ENCODE measurements around the gene FGF12.

Gene FGF12

GRCh38 chr3:192351441-192351840, 375.9 kb downstream of the FGF12 start (continued):
- no peak for TF ChIP-seq POU6F1 (CRISPR knock-in tag; IDR thresholded peaks at IDR 0.05; ENCODE audit: borderline replicate concordance, low read depth)
- TF ChIP-seq ARNTL (CRISPR knock-in tag; IDR thresholded peaks at IDR 0.05; ENCODE audit: borderline replicate concordance, low read depth) = no peak

DNA sequence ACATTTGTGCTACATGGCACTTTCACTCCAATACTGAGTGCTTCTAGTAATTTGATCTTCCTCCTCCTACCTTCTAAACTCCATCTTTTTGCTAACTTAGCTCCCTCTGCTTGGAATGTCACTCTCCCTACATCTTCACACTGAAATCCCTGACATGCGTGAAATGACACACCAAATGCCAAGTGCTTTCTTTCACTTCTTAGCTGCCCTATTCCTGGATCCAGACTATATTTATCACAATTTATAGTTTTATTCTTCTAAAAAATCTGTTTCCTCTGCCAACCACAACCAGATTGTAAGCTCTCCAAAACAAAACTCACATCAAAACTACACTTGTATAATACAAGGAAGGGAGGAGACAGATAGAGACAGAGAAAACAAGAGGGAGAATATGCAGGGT, 387.3 kb downstream of the FGF12 start:
- TF ChIP-seq CSDC2 (CRISPR knock-in tag; IDR thresholded peaks at IDR 0.05) = no peak
- TF ChIP-seq SNAI2 (CRISPR knock-in tag; IDR thresholded peaks at IDR 0.05) = no peak
- no peak for TF ChIP-seq TOX (CRISPR knock-in tag; IDR thresholded peaks at IDR 0.05; ENCODE audit: borderline replicate concordance)
- no peak for TF ChIP-seq ISL1 (CRISPR knock-in tag; IDR thresholded peaks at IDR 0.05)
- no peak for TF ChIP-seq ESRRG (CRISPR knock-in tag; IDR thresholded peaks at IDR 0.05)
- no peak for TF ChIP-seq ZNF565 (CRISPR knock-in tag; conservative IDR thresholded peaks at IDR 0.05; ENCODE audit: low read depth)
- no peak for TF ChIP-seq GLIS3 (CRISPR knock-in tag; IDR thresholded peaks at IDR 0.05)
- no peak for TF ChIP-seq ARNTL (CRISPR knock-in tag; IDR thresholded peaks at IDR 0.05; ENCODE audit: borderline replicate concordance, low read depth)
- TF ChIP-seq, protein P1, sequence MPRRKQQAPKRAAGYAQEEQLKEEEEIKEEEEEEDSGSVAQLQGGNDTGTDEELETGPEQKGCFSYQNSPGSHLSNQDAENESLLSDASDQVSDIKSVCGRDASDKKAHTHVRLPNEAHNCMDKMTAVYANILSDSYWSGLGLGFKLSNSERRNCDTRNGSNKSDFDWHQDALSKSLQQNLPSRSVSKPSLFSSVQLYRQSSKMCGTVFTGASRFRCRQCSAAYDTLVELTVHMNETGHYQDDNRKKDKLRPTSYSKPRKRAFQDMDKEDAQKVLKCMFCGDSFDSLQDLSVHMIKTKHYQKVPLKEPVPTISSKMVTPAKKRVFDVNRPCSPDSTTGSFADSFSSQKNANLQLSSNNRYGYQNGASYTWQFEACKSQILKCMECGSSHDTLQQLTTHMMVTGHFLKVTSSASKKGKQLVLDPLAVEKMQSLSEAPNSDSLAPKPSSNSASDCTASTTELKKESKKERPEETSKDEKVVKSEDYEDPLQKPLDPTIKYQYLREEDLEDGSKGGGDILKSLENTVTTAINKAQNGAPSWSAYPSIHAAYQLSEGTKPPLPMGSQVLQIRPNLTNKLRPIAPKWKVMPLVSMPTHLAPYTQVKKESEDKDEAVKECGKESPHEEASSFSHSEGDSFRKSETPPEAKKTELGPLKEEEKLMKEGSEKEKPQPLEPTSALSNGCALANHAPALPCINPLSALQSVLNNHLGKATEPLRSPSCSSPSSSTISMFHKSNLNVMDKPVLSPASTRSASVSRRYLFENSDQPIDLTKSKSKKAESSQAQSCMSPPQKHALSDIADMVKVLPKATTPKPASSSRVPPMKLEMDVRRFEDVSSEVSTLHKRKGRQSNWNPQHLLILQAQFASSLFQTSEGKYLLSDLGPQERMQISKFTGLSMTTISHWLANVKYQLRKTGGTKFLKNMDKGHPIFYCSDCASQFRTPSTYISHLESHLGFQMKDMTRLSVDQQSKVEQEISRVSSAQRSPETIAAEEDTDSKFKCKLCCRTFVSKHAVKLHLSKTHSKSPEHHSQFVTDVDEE (CRISPR knock-in tag; IDR thresholded peaks at IDR 0.05) = no peak

DNA sequence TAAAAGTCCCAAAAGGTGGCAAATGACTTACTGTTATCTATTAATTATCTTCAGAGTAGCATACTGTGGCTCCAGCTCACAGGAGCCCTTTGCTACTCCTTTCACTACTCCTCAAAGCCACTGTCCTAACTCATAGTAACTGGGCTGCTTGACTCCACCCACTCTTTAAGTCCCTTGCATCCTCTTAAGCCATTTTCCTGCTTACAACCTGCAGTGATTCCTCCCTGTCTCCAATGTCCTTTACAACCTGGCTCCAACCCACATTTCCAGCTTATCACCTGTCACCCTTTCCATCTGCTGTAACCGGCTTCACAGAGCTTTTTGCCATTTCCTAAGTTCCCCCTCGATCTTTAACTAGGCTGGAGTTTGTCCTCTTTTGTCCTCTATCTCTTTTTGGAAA, 388.1 kb downstream of the FGF12 start:
- no peak for TF ChIP-seq BACH2 (CRISPR knock-in tag; IDR thresholded peaks at IDR 0.05; ENCODE audit: borderline replicate concordance)
- TF ChIP-seq ZNF70 (CRISPR knock-in tag; IDR thresholded peaks at IDR 0.05) = no peak
- TF ChIP-seq ZC3H10 (CRISPR knock-in tag; IDR thresholded peaks at IDR 0.05) = no peak
- TF ChIP-seq OSR1 (CRISPR knock-in tag; IDR thresholded peaks at IDR 0.05) = no peak
- TF ChIP-seq, protein P2, sequence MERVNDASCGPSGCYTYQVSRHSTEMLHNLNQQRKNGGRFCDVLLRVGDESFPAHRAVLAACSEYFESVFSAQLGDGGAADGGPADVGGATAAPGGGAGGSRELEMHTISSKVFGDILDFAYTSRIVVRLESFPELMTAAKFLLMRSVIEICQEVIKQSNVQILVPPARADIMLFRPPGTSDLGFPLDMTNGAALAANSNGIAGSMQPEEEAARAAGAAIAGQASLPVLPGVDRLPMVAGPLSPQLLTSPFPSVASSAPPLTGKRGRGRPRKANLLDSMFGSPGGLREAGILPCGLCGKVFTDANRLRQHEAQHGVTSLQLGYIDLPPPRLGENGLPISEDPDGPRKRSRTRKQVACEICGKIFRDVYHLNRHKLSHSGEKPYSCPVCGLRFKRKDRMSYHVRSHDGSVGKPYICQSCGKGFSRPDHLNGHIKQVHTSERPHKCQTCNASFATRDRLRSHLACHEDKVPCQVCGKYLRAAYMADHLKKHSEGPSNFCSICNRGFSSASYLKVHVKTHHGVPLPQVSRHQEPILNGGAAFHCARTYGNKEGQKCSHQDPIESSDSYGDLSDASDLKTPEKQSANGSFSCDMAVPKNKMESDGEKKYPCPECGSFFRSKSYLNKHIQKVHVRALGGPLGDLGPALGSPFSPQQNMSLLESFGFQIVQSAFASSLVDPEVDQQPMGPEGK (CRISPR knock-in tag; IDR thresholded peaks at IDR 0.05; ENCODE audit: borderline replicate concordance) = no peak
- no peak for TF ChIP-seq TCF4 (CRISPR knock-in tag; IDR thresholded peaks at IDR 0.05; ENCODE audit: borderline replicate concordance)
- TF ChIP-seq, protein P1 (CRISPR knock-in tag; IDR thresholded peaks at IDR 0.05) = no peak
- TF ChIP-seq ISL1 (CRISPR knock-in tag; IDR thresholded peaks at IDR 0.05) = no peak
- TF ChIP-seq RARB (CRISPR knock-in tag; IDR thresholded peaks at IDR 0.05) = no peak
- TF ChIP-seq PPARA (CRISPR knock-in tag; IDR thresholded peaks at IDR 0.05; ENCODE audit: borderline replicate concordance) = no peak
- ATAC-seq = no peak

More for the DNA sequence above, 387.3 kb downstream of the FGF12 start:
- ATAC-seq = no peak

GRCh38 chr3:192336286-192336685, 391.1 kb downstream of the FGF12 start:
- no peak for ATAC-seq
- no peak for TF ChIP-seq TCF4 (CRISPR knock-in tag; IDR thresholded peaks at IDR 0.05; ENCODE audit: borderline replicate concordance)
- TF ChIP-seq, protein P1 (CRISPR knock-in tag; IDR thresholded peaks at IDR 0.05) = no peak
- no peak for TF ChIP-seq ZNF70 (CRISPR knock-in tag; IDR thresholded peaks at IDR 0.05)
- TF ChIP-seq ZFP30 (CRISPR knock-in tag; IDR thresholded peaks at IDR 0.05) = no peak
